HepG2 (cell line): ENCODE data around the gene ZNF207. TPM values are rescaled to one million over a fixed set of nuclear protein-coding genes. Genes with fewer than 3 reads are reported as not detected.

Source experiments
- ARHGAP35 ChIP-seq: sonication (generic); formaldehyde crosslinking; IDR thresholded peaks from 2 replicates; pipeline ENCODE4 v1.9.0; 2022; ENCODE audit warnings: mild to moderate bottlenecking, inconsistent platforms, moderate library complexity, missing genetic modification reagents, borderline replicate concordance
- KDM3A ChIP-seq: IDR thresholded peaks from 2 replicates; pipeline ENCODE4 v1.6.1; 2018; ENCODE audit warnings: low read depth, missing compliant biosample characterization
- MTF2 ChIP-seq: sonication (generic); formaldehyde crosslinking; IDR thresholded peaks from 2 replicates; pipeline ENCODE4 v1.5.0; 2020; ENCODE audit warnings: missing genetic modification reagents, borderline replicate concordance
- MYPOP ChIP-seq: sonication (generic); formaldehyde crosslinking; IDR thresholded peaks from 2 replicates; pipeline ENCODE4 v1.8.1; 2023; ENCODE audit warnings: mild to moderate bottlenecking, moderate library complexity, missing genetic modification reagents
- NBN ChIP-seq: fragments of 450-650 bp; conservative IDR thresholded peaks from 2 replicates; pipeline ENCODE4 v1.6.1; 2017
- NCOA2 ChIP-seq: sonication (generic); formaldehyde crosslinking; IDR thresholded peaks from 2 replicates; pipeline ENCODE4 v1.8.0; 2022; ENCODE audit warnings: inconsistent platforms
- NCOR1 ChIP-seq: fragments of 200-600 bp; sonication (generic); IDR thresholded peaks from 2 replicates; pipeline ENCODE4 v1.7.0; 2017; ENCODE audit warnings: antibody characterized with exemption, low read length, borderline replicate concordance
- NFYC ChIP-seq: IDR thresholded peaks from 2 replicates; pipeline ENCODE4 v1.6.1; 2016; ENCODE audit warnings: missing genetic modification reagents, missing compliant biosample characterization
- PAX8 ChIP-seq: sonication (generic); formaldehyde crosslinking; IDR thresholded peaks from 2 replicates; pipeline ENCODE4 v1.8.0; 2022; ENCODE audit warnings: mild to moderate bottlenecking, missing genetic modification reagents, borderline replicate concordance
- POLR2G ChIP-seq: fragments of 200-400 bp; formaldehyde crosslinking; IDR thresholded peaks from 2 replicates; pipeline ENCODE4 v1.6.1; 2018; ENCODE audit warnings: mild to moderate bottlenecking, low read depth, low read length, moderate library complexity
- SRF ChIP-seq: IDR thresholded peaks from 2 replicates; pipeline ENCODE4 v1.6.1; 2011; ENCODE audit warnings: mild to moderate bottlenecking, low read depth, low read length, moderate library complexity
- TGIF2 ChIP-seq: IDR thresholded peaks from 2 replicates; pipeline ENCODE4 v1.6.1; 2016; ENCODE audit warnings: control low read depth, missing compliant biosample characterization
- ZBTB1 ChIP-seq: sonication (generic); formaldehyde crosslinking; IDR thresholded peaks from 2 replicates; pipeline ENCODE4 v1.4.0; 2020; ENCODE audit warnings: missing genetic modification reagents, borderline replicate concordance
- ZBTB20 ChIP-seq: sonication (generic); formaldehyde crosslinking; IDR thresholded peaks from 2 replicates; pipeline ENCODE4 v1.8.1; 2023; ENCODE audit warnings: missing genetic modification reagents, low read depth, mild to moderate bottlenecking, borderline replicate concordance
- ZNF501 ChIP-seq: sonication (generic); formaldehyde crosslinking; IDR thresholded peaks from 2 replicates; pipeline ENCODE4 v1.5.1; 2020; ENCODE audit warnings: mild to moderate bottlenecking, moderate library complexity, missing genetic modification reagents
- ZNF510 ChIP-seq: sonication (generic); formaldehyde crosslinking; IDR thresholded peaks from 2 replicates; pipeline ENCODE4 v1.4.0; 2020; ENCODE audit warnings: low read depth, mild to moderate bottlenecking, missing genetic modification reagents
- ZNF513 ChIP-seq: sonication (generic); formaldehyde crosslinking; conservative IDR thresholded peaks from 2 replicates; pipeline ENCODE4 v1.5.0; 2020; ENCODE audit warnings: missing genetic modification reagents
- ZNF530 ChIP-seq: sonication (generic); formaldehyde crosslinking; IDR thresholded peaks from 2 replicates; pipeline ENCODE4 v1.5.0; 2020; ENCODE audit warnings: low read depth, mild to moderate bottlenecking, missing genetic modification reagents
- ZNF550 ChIP-seq: sonication (generic); formaldehyde crosslinking; IDR thresholded peaks from 2 replicates; pipeline ENCODE4 v1.4.0; 2020; ENCODE audit warnings: mild to moderate bottlenecking, missing genetic modification reagents, borderline replicate concordance
- polyA plus RNA-seq, 8 experiments: library from polyadenylated mRNA; depleted of rRNA in 3 of 8; stranded (reverse) in 7 of 8; unstranded in 1 of 8; fragments of >200 nt; fragmentation: Illumina TruSeq in 4 of 8; extraction: Trizol in 4 of 8; gene quantifications; 2 replicates each; pipeline versions ENCODE4 v1.2.1 to v1.2.3, GENCODE V29; 2011 to 2016; ENCODE audit warnings: low read depth in 4 of 8, missing spikeins in 1 of 8, mixed read lengths in 1 of 8; ENCODE audit not compliant: insufficient read depth in 1 of 8
- total RNA-seq, 5 experiments: library from RNA; depleted of rRNA; stranded (reverse); fragments of >200 nt; fragmentation: Illumina TruSeq; extraction: Trizol; gene quantifications; 2 replicates each; pipeline ENCODE4 v1.2.3, GENCODE V29; 2016; ENCODE audit warnings: low read depth in 1 of 5
- TF ChIP-seq, protein P1 (sequence below): sonication (generic); formaldehyde crosslinking; IDR thresholded peaks from 2 replicates; pipeline ENCODE4 v1.4.0; 2020; ENCODE audit warnings: missing genetic modification reagents, mild to moderate bottlenecking, borderline replicate concordance
- TF ChIP-seq, protein P2 (sequence below): sonication (generic); formaldehyde crosslinking; IDR thresholded peaks from 2 replicates; pipeline ENCODE4 v1.4.0; 2020; ENCODE audit warnings: missing genetic modification reagents
- TF ChIP-seq, protein P3 (sequence below): sonication (generic); formaldehyde crosslinking; IDR thresholded peaks from 2 replicates; pipeline ENCODE4 v1.4.0; 2020; ENCODE audit warnings: missing genetic modification reagents
- TF ChIP-seq, protein P4 (sequence below): sonication (generic); formaldehyde crosslinking; IDR thresholded peaks from 2 replicates; pipeline ENCODE4 v1.4.0; 2020; ENCODE audit warnings: mild to moderate bottlenecking, missing genetic modification reagents

The ZNF207 gene
- total and polyA plus RNA-seq, 2 of the 13 experiments (the other 11 are each of a cell fraction or from before 2014, with no cell fraction given): 150 to 164 TPM

- TF ChIP-seq, protein P1, sequence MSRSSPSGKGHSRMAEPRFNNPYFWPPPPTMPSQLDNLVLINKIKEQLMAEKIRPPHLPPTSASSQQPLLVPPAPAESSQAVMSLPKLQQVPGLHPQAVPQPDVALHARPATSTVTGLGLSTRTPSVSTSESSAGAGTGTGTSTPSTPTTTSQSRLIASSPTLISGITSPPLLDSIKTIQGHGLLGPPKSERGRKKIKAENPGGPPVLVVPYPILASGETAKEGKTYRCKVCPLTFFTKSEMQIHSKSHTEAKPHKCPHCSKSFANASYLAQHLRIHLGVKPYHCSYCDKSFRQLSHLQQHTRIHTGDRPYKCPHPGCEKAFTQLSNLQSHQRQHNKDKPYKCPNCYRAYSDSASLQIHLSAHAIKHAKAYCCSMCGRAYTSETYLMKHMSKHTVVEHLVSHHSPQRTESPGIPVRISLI: no peak
- TF ChIP-seq ZNF530 (CRISPR knock-in tag): no peak
- TF ChIP-seq, protein P2, sequence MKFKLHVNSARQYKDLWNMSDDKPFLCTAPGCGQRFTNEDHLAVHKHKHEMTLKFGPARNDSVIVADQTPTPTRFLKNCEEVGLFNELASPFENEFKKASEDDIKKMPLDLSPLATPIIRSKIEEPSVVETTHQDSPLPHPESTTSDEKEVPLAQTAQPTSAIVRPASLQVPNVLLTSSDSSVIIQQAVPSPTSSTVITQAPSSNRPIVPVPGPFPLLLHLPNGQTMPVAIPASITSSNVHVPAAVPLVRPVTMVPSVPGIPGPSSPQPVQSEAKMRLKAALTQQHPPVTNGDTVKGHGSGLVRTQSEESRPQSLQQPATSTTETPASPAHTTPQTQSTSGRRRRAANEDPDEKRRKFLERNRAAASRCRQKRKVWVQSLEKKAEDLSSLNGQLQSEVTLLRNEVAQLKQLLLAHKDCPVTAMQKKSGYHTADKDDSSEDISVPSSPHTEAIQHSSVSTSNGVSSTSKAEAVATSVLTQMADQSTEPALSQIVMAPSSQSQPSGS (CRISPR knock-in tag): no peak
- TF ChIP-seq NFYC (CRISPR knock-in tag): no peak
- TF ChIP-seq PAX8 (CRISPR knock-in tag): no peak
- no peak for TF ChIP-seq ZNF510 (CRISPR knock-in tag)
- TF ChIP-seq NCOA2 (CRISPR knock-in tag): no peak
- TF ChIP-seq ZBTB1 (CRISPR knock-in tag): no peak
- TF ChIP-seq, protein P3, sequence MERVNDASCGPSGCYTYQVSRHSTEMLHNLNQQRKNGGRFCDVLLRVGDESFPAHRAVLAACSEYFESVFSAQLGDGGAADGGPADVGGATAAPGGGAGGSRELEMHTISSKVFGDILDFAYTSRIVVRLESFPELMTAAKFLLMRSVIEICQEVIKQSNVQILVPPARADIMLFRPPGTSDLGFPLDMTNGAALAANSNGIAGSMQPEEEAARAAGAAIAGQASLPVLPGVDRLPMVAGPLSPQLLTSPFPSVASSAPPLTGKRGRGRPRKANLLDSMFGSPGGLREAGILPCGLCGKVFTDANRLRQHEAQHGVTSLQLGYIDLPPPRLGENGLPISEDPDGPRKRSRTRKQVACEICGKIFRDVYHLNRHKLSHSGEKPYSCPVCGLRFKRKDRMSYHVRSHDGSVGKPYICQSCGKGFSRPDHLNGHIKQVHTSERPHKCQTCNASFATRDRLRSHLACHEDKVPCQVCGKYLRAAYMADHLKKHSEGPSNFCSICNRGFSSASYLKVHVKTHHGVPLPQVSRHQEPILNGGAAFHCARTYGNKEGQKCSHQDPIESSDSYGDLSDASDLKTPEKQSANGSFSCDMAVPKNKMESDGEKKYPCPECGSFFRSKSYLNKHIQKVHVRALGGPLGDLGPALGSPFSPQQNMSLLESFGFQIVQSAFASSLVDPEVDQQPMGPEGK: peak; percentile 54; the same call in 1 of the 2 replicates
- no peak for TF ChIP-seq MYPOP (CRISPR knock-in tag)
- no peak for TF ChIP-seq ZNF501 (CRISPR knock-in tag)
- TF ChIP-seq SRF: no peak
- TF ChIP-seq MTF2: no peak
- TF ChIP-seq NCOR1: no peak
- TF ChIP-seq, protein P4, sequence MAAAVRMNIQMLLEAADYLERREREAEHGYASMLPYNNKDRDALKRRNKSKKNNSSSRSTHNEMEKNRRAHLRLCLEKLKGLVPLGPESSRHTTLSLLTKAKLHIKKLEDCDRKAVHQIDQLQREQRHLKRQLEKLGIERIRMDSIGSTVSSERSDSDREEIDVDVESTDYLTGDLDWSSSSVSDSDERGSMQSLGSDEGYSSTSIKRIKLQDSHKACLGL: no peak
- no peak for TF ChIP-seq ARHGAP35
- no peak for TF ChIP-seq ZBTB20
- no peak for TF ChIP-seq KDM3A (CRISPR knock-in tag)
- no peak for TF ChIP-seq POLR2G
- no peak for TF ChIP-seq ZNF513 (CRISPR knock-in tag)
- no peak for TF ChIP-seq NBN
- TF ChIP-seq TGIF2 (CRISPR knock-in tag): no peak
- TF ChIP-seq ZNF550 (CRISPR knock-in tag): no peak
Measured at GRCh38 chr17:32319548-32319905, 30.4 kb upstream of the ZNF207 start (continued).
